K562 (cell line): ENCODE measurements around the gene ZBED2.

Experiments used
- BHLHE40 ChIP-seq: IDR thresholded peaks from 2 replicates; pipeline ENCODE4 v1.6.1; 2011; ENCODE audit warnings: low read length, improper control_type of control experiment
- CEBPB ChIP-seq: fragments of 450-650 bp; IDR thresholded peaks from 2 replicates; pipeline ENCODE4 v1.6.1; 2016; ENCODE audit warnings: missing genetic modification characterization, missing compliant biosample characterization
- CTCF ChIP-seq, 3 experiments: IDR thresholded peaks in 2 of 3; conservative IDR thresholded peaks in 1 of 3; 2 replicates each; pipeline ENCODE4 v1.5.1; 2011 to 2012; ENCODE audit warnings: low read length in 3 of 3, mild to moderate bottlenecking in 3 of 3, control low read depth in 2 of 3, improper control_type of control experiment in 1 of 3, inconsistent platforms in 1 of 3, low read depth in 1 of 3, mixed read lengths in 1 of 3, moderate library complexity in 1 of 3; ENCODE audit not compliant: insufficient read depth in 2 of 3
- ESRRA ChIP-seq: fragments of 450-650 bp; IDR thresholded peaks from 2 replicates; pipeline ENCODE4 v1.6.1; 2014; ENCODE audit warnings: low read depth, mild to moderate bottlenecking, moderate library complexity, borderline replicate concordance
- NFATC3 ChIP-seq: fragments of 450-650 bp; IDR thresholded peaks from 2 replicates; pipeline ENCODE4 v1.6.1; 2017; ENCODE audit warnings: mild to moderate bottlenecking
- POLR2A ChIP-seq: fragments of 450-650 bp; conservative IDR thresholded peaks from 2 replicates; pipeline ENCODE4 v1.6.1; 2016
- RCOR1 ChIP-seq, 2 experiments: IDR thresholded peaks; 2 replicates each; pipeline ENCODE4 v1.6.1; 2012; ENCODE audit warnings: low read depth in 2 of 2, low read length in 2 of 2, borderline replicate concordance in 1 of 2, improper control_type of control experiment in 1 of 2
- SMC3 ChIP-seq: conservative IDR thresholded peaks from 2 replicates; pipeline ENCODE4 v1.6.1; 2011; ENCODE audit warnings: low read depth, low read length, improper control_type of control experiment; ENCODE audit not compliant: insufficient read depth
- TEAD1 ChIP-seq, 2 experiments: fragments of 450-650 bp in 1 of 2; sonication (generic) in 1 of 2; formaldehyde crosslinking; IDR thresholded peaks; 2 replicates each; pipeline versions ENCODE4 v1.4.0 to v1.8.0; 2020 to 2022; ENCODE audit warnings: mild to moderate bottlenecking in 2 of 2, missing genetic modification reagents in 1 of 2
- ZNF224 ChIP-seq: sonication (generic); formaldehyde crosslinking; IDR thresholded peaks from 2 replicates; pipeline ENCODE4 v1.8.0; 2022; ENCODE audit warnings: mild to moderate bottlenecking, missing genetic modification reagents
- ZNF384 ChIP-seq: IDR thresholded peaks from 2 replicates; pipeline ENCODE4 v1.6.1; 2012; ENCODE audit warnings: low read depth, low read length, improper control_type of control experiment

- no peak for TF ChIP-seq CEBPB (tag)
- TF ChIP-seq CTCF (IDR thresholded peaks at IDR 0.05 in 2 of 3, conservative IDR thresholded peaks at IDR 0.05 in 1 of 3; ENCODE audit: insufficient read depth in 2 of 3, low read depth in 1 of 3, low read length in 3 of 3), result no peak
- TF ChIP-seq TEAD1 (CRISPR knock-in tag; IDR thresholded peaks at IDR 0.05), result no peak
- no peak for TF ChIP-seq ZNF224
- no peak for TF ChIP-seq RCOR1 (IDR thresholded peaks at IDR 0.05; ENCODE audit: borderline replicate concordance in 1 of 2, low read depth in 2 of 2, low read length in 2 of 2)
- TF ChIP-seq POLR2A, result no peak
- TF ChIP-seq BHLHE40, result no peak
- no peak for TF ChIP-seq NFATC3
- TF ChIP-seq ESRRA, result no peak
- no peak for TF ChIP-seq ZNF384
- TF ChIP-seq SMC3, result no peak
Observed at GRCh38 chr3:111613294-111613693, 18.1 kb upstream of the ZBED2 start.
